BJ (cell line): ENCODE results near the gene RAB3A. TPM values are rescaled to one million over a fixed set of nuclear protein-coding genes. Genes with fewer than 3 reads are reported as not detected.

Experiments
- CTCF ChIA-PET: fragments of 350-600 bp; formaldehyde crosslinking; extraction: SDS; loops from one replicate; lab custom pipeline; 2021; ENCODE audit warnings: antibody characterized with exemption, inconsistent platforms; lab: Yijun Ruan, JAX
- POLR2A ChIA-PET: fragments of 300-600 bp; sonication (Branson Sonifier 250); formaldehyde crosslinking; extraction: SDS; loops from one replicate; lab custom pipeline; 2021; ENCODE audit warnings: antibody characterized with exemption; lab: Charles Lee
- DNase-seq: peaks from one replicate; pipeline ENCODE4 v3.0.0-alpha.2; 2011; ENCODE audit warnings: low read depth
- H3K27me3 ChIP-seq: 2 replicates; pipeline ENCODE4 v1.6.0; 2011; ENCODE audit warnings: low read length; ENCODE audit not compliant: control insufficient read depth, insufficient read depth
- H3K36me3 ChIP-seq: 2 replicates; pipeline ENCODE4 v1.5.1; 2011; ENCODE audit warnings: low read length; ENCODE audit not compliant: control insufficient read depth, insufficient read depth
- H3K4me3 ChIP-seq: 2 replicates; pipeline ENCODE4 v1.5.1; 2011; ENCODE audit warnings: low read depth, mild to moderate bottlenecking, control low read depth, low read length
- polyA plus RNA-seq: library from polyadenylated mRNA; depleted of rRNA; stranded (reverse); fragments of >200 nt; gene quantifications from 2 replicates; pipeline ENCODE4 v1.2.3, GENCODE V29; 2011
- TF ChIP-seq, protein P1 (sequence below): IDR thresholded peaks from 2 replicates; pipeline ENCODE4 v1.5.1; 2011; ENCODE audit warnings: low read depth, mild to moderate bottlenecking, control low read depth, inconsistent platforms, low read length, moderate library complexity; ENCODE audit not compliant: insufficient read depth

The RAB3A gene
- polyA plus RNA-seq, 1 experiment = 2.0 TPM

DNA sequence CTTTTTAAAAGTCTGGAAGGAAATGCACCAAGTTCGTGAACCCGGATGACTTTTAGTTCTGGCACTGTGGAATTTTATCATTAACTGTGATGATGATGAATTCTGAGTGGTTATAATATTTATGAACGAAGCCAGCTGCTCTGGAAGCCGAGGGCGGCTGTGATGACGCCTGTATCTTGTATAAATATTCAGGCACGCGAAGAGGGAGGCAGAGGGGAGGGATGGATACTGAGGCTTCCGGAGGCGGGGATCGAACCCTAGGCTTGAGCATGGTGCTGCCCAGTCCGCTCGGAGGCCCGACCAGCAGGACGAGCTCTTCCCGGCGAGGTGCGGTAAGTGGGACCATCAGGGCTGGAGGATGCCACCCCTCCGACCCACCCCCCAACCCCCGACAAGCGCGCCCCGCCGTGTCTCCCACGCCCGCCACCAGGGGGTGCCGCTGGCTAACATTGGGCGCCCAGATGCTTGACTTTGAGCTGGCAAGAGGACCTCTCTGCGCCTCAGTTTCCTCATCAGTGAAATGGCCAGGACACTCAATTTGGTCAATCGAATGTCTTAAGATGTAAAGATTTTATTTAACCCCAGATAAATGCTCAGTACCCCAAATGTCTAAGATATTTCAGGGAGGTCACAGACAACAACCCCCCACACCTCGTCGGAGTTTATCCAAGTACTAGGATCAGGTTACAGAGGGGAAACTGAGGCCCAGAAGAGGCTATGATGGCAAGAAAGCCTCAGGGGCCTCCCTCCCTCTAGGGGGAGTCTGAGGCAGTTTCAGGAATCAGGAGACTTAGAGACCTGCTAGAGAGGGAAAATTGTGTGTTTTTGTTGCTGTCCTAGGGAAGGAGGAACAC lies 4.5 kb upstream of the RAB3A start:
- ChIA-PET CTCF (interaction anchor here (0.6 to 12.0 kb wide), 15 partner anchors 12 to 172 kb away, joined by 3 to 109 read pairs (median 4); a partner anchor contains a TSS), POLR2A (no interaction called here)
- Histone ChIP-seq H3K36me3 (no peaks in the 10 kb centered on the region), H3K4me3 (peak overlapping the region; percentile 11; the same call in 1 of the 2 replicates), H3K27me3 (no peaks in the 10 kb centered on the region)
- TF ChIP-seq, protein P1, sequence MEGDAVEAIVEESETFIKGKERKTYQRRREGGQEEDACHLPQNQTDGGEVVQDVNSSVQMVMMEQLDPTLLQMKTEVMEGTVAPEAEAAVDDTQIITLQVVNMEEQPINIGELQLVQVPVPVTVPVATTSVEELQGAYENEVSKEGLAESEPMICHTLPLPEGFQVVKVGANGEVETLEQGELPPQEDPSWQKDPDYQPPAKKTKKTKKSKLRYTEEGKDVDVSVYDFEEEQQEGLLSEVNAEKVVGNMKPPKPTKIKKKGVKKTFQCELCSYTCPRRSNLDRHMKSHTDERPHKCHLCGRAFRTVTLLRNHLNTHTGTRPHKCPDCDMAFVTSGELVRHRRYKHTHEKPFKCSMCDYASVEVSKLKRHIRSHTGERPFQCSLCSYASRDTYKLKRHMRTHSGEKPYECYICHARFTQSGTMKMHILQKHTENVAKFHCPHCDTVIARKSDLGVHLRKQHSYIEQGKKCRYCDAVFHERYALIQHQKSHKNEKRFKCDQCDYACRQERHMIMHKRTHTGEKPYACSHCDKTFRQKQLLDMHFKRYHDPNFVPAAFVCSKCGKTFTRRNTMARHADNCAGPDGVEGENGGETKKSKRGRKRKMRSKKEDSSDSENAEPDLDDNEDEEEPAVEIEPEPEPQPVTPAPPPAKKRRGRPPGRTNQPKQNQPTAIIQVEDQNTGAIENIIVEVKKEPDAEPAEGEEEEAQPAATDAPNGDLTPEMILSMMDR = peak; percentile 74
- DNase-seq = peak; percentile 48

GRCh38 chr19:18206018-18206417 lies 2.2 kb upstream of the RAB3A start:
- no peak for DNase-seq
- Histone ChIP-seq H3K4me3 (no peak overlapping the region; the same call in 1 of the 2 replicates), H3K36me3 (no peaks in the 10 kb centered on the region), H3K27me3 (no peaks in the 10 kb centered on the region)
- ChIA-PET POLR2A (no interaction called here), CTCF (interaction anchor here (0.9 to 12.0 kb wide), 3 partner anchors 14 to 93 kb away, joined by 3 to 109 read pairs (median 4); a partner anchor contains a TSS)
- TF ChIP-seq, protein P1 = no peak

GRCh38 chr19:18205200-18205892 lies 1.5 kb upstream of the RAB3A start:
- peaks cover 3% of the 10 kb centered on the region for H3K36me3 ChIP-seq
- ChIA-PET POLR2A (interaction anchor here (0.6 kb wide), 2 partner anchors 21 to 76 kb away, joined by 3 to 5 read pairs; partner anchors contain the start of gene JUND), CTCF (interaction anchor here (0.9 to 12.0 kb wide), 5 partner anchors 13 to 92 kb away, joined by 3 to 109 read pairs (median 4); a partner anchor contains a TSS)
- TF ChIP-seq, protein P1 = no peak
- no peaks in the 10 kb centered on the region for H3K27me3 ChIP-seq
- no peak for DNase-seq
- peak overlapping the region; percentile 61 for H3K4me3 ChIP-seq

GRCh38 chr19:18204394-18205199 lies 755 bp upstream of the RAB3A start:
- DNase-seq = no peak
- POLR2A ChIA-PET = interaction anchor here (0.6 to 1.0 kb wide), 2 partner anchors 20 to 77 kb away, joined by 3 to 5 read pairs (median 4); partner anchors contain the start of gene JUND
- peak overlapping the region; percentile 61 for H3K4me3 ChIP-seq
- H3K27me3 ChIP-seq = no peaks in the 10 kb centered on the region
- CTCF ChIA-PET = interaction anchor here (1.1 to 12.0 kb wide), 5 partner anchors 40 to 222 kb away, joined by 3 to 109 read pairs (median 4); a partner anchor contains a TSS
- peaks cover 5% of the 10 kb centered on the region for H3K36me3 ChIP-seq
- TF ChIP-seq, protein P1 = no peak
